GM19397 (cell line): ENCODE data around the gene FANCI.

Experiments used
- ATAC-seq: cut with Tn5 transposase; IDR thresholded peaks from one replicate; pipeline ENCODE4 v1.9.1; 2021; ENCODE audit warnings: mild to moderate bottlenecking, moderate library complexity; ENCODE audit not compliant: unreplicated experiment

The FANCI gene

GRCh38 chr15:89243691-89244573 is at the start of gene FANCI:
Gene FANCI (plus strand): TSS chr15:89243979. CDS start chr15:89247648, 3,669 bp downstream.
- peak; percentile 92 for ATAC-seq

- ATAC-seq, result no peak
These were observed 49.2 kb upstream of the FANCI start for GRCh38 chr15:89194608-89195007.

GRCh38 chr15:89195836-89196235 is 47.9 kb upstream of the FANCI start:
- no peak for ATAC-seq

- no peak for ATAC-seq
These were observed 47.5 kb upstream of the FANCI start for GRCh38 chr15:89196241-89196640.

GRCh38 chr15:89196994-89197393 is 46.8 kb upstream of the FANCI start:
- ATAC-seq, result no peak

GRCh38 chr15:89197503-89197971 is 46.2 kb upstream of the FANCI start:
- no peak for ATAC-seq

GRCh38 chr15:89198196-89198595 is 45.6 kb upstream of the FANCI start:
- ATAC-seq, result no peak

- ATAC-seq, result no peak
These were observed 44.8 kb upstream of the FANCI start for GRCh38 chr15:89198934-89199333.

- ATAC-seq, result no peak
These were observed 44.0 kb upstream of the FANCI start for GRCh38 chr15:89199746-89200145.

- no peak for ATAC-seq
These were observed 43.6 kb upstream of the FANCI start for GRCh38 chr15:89200182-89200581.

GRCh38 chr15:89201465-89202005 is 42.2 kb upstream of the FANCI start:
- no peak for ATAC-seq

- ATAC-seq, result no peak
These were observed 40.0 kb upstream of the FANCI start for GRCh38 chr15:89203705-89204273.

GRCh38 chr15:89205991-89206585 is 37.7 kb upstream of the FANCI start:
- ATAC-seq, result no peak

GRCh38 chr15:89206908-89207331 is 36.9 kb upstream of the FANCI start:
- no peak for ATAC-seq

- no peak for ATAC-seq
These were observed 35.5 kb upstream of the FANCI start for GRCh38 chr15:89208256-89208655.

- ATAC-seq, result no peak
These were observed 34.7 kb upstream of the FANCI start for GRCh38 chr15:89209057-89209456.

- ATAC-seq, result no peak
These were observed 32.1 kb upstream of the FANCI start for GRCh38 chr15:89211678-89212170.

GRCh38 chr15:89215627-89216026 is 28.2 kb upstream of the FANCI start:
- no peak for ATAC-seq

GRCh38 chr15:89217031-89217430 is 26.7 kb upstream of the FANCI start:
- no peak for ATAC-seq

GRCh38 chr15:89217686-89218376 is 25.9 kb upstream of the FANCI start:
- no peak for ATAC-seq

GRCh38 chr15:89218531-89218930 is 25.2 kb upstream of the FANCI start:
- ATAC-seq, result no peak
